ENCODE results near the gene KLHDC7B. TPM values are rescaled to one million over a fixed set of nuclear protein-coding genes. Genes with fewer than 3 reads are reported as not detected.

Gene KLHDC7B
- total and polyA plus RNA-seq, 2 of the 13 experiments (the other 11 are each of a cell fraction or from before 2014, with no cell fraction given), result 0.11 TPM; not detected in 1

GRCh38 chr22:50526834-50527801, 18.6 kb upstream of the KLHDC7B start (continued):
- TF ChIP-seq, protein P1, sequence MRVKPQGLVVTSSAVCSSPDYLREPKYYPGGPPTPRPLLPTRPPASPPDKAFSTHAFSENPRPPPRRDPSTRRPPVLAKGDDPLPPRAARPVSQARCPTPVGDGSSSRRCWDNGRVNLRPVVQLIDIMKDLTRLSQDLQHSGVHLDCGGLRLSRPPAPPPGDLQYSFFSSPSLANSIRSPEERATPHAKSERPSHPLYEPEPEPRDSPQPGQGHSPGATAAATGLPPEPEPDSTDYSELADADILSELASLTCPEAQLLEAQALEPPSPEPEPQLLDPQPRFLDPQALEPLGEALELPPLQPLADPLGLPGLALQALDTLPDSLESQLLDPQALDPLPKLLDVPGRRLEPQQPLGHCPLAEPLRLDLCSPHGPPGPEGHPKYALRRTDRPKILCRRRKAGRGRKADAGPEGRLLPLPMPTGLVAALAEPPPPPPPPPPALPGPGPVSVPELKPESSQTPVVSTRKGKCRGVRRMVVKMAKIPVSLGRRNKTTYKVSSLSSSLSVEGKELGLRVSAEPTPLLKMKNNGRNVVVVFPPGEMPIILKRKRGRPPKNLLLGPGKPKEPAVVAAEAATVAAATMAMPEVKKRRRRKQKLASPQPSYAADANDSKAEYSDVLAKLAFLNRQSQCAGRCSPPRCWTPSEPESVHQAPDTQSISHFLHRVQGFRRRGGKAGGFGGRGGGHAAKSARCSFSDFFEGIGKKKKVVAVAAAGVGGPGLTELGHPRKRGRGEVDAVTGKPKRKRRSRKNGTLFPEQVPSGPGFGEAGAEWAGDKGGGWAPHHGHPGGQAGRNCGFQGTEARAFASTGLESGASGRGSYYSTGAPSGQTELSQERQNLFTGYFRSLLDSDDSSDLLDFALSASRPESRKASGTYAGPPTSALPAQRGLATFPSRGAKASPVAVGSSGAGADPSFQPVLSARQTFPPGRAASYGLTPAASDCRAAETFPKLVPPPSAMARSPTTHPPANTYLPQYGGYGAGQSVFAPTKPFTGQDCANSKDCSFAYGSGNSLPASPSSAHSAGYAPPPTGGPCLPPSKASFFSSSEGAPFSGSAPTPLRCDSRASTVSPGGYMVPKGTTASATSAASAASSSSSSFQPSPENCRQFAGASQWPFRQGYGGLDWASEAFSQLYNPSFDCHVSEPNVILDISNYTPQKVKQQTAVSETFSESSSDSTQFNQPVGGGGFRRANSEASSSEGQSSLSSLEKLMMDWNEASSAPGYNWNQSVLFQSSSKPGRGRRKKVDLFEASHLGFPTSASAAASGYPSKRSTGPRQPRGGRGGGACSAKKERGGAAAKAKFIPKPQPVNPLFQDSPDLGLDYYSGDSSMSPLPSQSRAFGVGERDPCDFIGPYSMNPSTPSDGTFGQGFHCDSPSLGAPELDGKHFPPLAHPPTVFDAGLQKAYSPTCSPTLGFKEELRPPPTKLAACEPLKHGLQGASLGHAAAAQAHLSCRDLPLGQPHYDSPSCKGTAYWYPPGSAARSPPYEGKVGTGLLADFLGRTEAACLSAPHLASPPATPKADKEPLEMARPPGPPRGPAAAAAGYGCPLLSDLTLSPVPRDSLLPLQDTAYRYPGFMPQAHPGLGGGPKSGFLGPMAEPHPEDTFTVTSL (CRISPR knock-in tag; IDR thresholded peaks at IDR 0.05; ENCODE audit: borderline replicate concordance), result no peak
- TF ChIP-seq FOXA3 (CRISPR knock-in tag; IDR thresholded peaks at IDR 0.05) (peak; percentile 40; the same call in 1 of the 2 replicates), RAD21 (CRISPR knock-in tag; IDR thresholded peaks at IDR 0.05) (no peak), KDM6A (CRISPR knock-in tag; IDR thresholded peaks at IDR 0.05; ENCODE audit: low read depth) (no peak), ELF4 (CRISPR knock-in tag; IDR thresholded peaks at IDR 0.05; ENCODE audit: borderline replicate concordance) (no peak), ZNF446 (CRISPR knock-in tag; IDR thresholded peaks at IDR 0.05) (no peak), TCF7L2 (IDR thresholded peaks at IDR 0.05; ENCODE audit: low read depth, low read length) (no peak), MATR3 (CRISPR knock-in tag; IDR thresholded peaks at IDR 0.05) (no peak), FOSL1 (CRISPR knock-in tag; IDR thresholded peaks at IDR 0.05; ENCODE audit: borderline replicate concordance) (no peak), ZNF720 (CRISPR knock-in tag; IDR thresholded peaks at IDR 0.05) (no peak), MIXL1 (CRISPR knock-in tag; IDR thresholded peaks at IDR 0.05) (no peak), MEIS1 (CRISPR knock-in tag; IDR thresholded peaks at IDR 0.05; ENCODE audit: borderline replicate concordance) (peak; percentile 68; the same call in 1 of the 2 replicates), GATAD2A (CRISPR knock-in tag; IDR thresholded peaks at IDR 0.05) (peak; percentile 49; the same call in 1 of the 2 replicates), HMG20A (CRISPR knock-in tag; IDR thresholded peaks at IDR 0.05; ENCODE audit: borderline replicate concordance) (no peak), KDM1A (CRISPR knock-in tag; IDR thresholded peaks at IDR 0.05) (no peak), MXD1 (CRISPR knock-in tag; IDR thresholded peaks at IDR 0.05) (no peak), GATAD1 (CRISPR knock-in tag; IDR thresholded peaks at IDR 0.05) (peak; percentile 55; the same call in 1 of the 2 replicates), DNMT3B (CRISPR knock-in tag; conservative IDR thresholded peaks at IDR 0.05) (no peak), ZMYM4 (CRISPR knock-in tag; IDR thresholded peaks at IDR 0.05) (no peak)
- TF ChIP-seq, protein P2, sequence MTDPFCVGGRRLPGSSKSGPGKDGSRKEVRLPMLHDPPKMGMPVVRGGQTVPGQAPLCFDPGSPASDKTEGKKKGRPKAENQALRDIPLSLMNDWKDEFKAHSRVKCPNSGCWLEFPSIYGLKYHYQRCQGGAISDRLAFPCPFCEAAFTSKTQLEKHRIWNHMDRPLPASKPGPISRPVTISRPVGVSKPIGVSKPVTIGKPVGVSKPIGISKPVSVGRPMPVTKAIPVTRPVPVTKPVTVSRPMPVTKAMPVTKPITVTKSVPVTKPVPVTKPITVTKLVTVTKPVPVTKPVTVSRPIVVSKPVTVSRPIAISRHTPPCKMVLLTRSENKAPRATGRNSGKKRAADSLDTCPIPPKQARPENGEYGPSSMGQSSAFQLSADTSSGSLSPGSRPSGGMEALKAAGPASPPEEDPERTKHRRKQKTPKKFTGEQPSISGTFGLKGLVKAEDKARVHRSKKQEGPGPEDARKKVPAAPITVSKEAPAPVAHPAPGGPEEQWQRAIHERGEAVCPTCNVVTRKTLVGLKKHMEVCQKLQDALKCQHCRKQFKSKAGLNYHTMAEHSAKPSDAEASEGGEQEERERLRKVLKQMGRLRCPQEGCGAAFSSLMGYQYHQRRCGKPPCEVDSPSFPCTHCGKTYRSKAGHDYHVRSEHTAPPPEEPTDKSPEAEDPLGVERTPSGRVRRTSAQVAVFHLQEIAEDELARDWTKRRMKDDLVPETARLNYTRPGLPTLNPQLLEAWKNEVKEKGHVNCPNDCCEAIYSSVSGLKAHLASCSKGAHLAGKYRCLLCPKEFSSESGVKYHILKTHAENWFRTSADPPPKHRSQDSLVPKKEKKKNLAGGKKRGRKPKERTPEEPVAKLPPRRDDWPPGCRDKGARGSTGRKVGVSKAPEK (CRISPR knock-in tag; IDR thresholded peaks at IDR 0.05; ENCODE audit: borderline replicate concordance), result peak; percentile 60; the same call in 1 of the 2 replicates
- TF ChIP-seq, protein P3, sequence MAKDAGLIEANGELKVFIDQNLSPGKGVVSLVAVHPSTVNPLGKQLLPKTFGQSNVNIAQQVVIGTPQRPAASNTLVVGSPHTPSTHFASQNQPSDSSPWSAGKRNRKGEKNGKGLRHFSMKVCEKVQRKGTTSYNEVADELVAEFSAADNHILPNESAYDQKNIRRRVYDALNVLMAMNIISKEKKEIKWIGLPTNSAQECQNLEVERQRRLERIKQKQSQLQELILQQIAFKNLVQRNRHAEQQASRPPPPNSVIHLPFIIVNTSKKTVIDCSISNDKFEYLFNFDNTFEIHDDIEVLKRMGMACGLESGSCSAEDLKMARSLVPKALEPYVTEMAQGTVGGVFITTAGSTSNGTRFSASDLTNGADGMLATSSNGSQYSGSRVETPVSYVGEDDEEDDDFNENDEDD (CRISPR knock-in tag; IDR thresholded peaks at IDR 0.05; ENCODE audit: borderline replicate concordance), result no peak
